HepG2 (cell line): ENCODE results near the gene ABL2. TPM values are rescaled to one million over a fixed set of nuclear protein-coding genes. Genes with fewer than 3 reads are reported as not detected.

Experiments
- ATAC-seq: fragments of 200-7000 bp; cut with Tn5 transposase; 3 replicates; pipeline ENCODE4 v1.9.1; 2020; ENCODE audit warnings: mild to moderate bottlenecking, moderate library complexity
- BruUV-seq: library from RNA; stranded (reverse); fragments of 400-500 nt; replicated peaks from 2 replicates; lab custom pipeline; 2021; lab: Mats Ljungman, UMichigan
- CTCF ChIA-PET: fragments of 300-600 bp; formaldehyde crosslinking; extraction: SDS; loops from one replicate; lab custom pipeline; 2021; ENCODE audit warnings: low total read pairs, inconsistent platforms, low intra/inter-chr PET ratio; lab: Yijun Ruan, JAX
- POLR2A ChIA-PET: fragments of 350-600 bp; sonication (Branson Sonifier 250); formaldehyde crosslinking; loops from one replicate; lab custom pipeline; 2020; ENCODE audit warnings: antibody characterized with exemption, inconsistent platforms; lab: Yijun Ruan, JAX
- DNase-seq: peaks from one replicate; pipeline ENCODE4 v3.0.0-alpha.2; 2015; ENCODE audit warnings: low spot score
- FAIRE-seq: peaks from 3 replicates; lab custom pipeline; 2011; peaks lifted over from hg19 to GRCh38; lab: Jason Lieb, UNC
- H2AFZ ChIP-seq: one replicate; pipeline ENCODE4 v1.6.1; 2011; ENCODE audit warnings: low read length, inconsistent platforms
- H3K27ac ChIP-seq: fragments of 300-600 bp; 3 replicates; pipeline ENCODE4 v1.8.0; 2011; ENCODE audit warnings: mixed run types, mild to moderate bottlenecking, mixed read lengths, low read length, inconsistent platforms; ENCODE audit not compliant: insufficient read depth; ENCODE audit errors: extremely low read length
- H3K27me3 ChIP-seq, 2 experiments: fragments of 200-600 bp in 1 of 2; 2 replicates in 1 of 2; 3 replicates in 1 of 2; pipeline versions ENCODE4 v1.6.0 to v1.8.0; 2011; ENCODE audit warnings: low read length in 2 of 2, mild to moderate bottlenecking in 2 of 2, moderate library complexity in 2 of 2, inconsistent platforms in 1 of 2; ENCODE audit not compliant: insufficient read depth in 2 of 2, control insufficient read depth in 1 of 2
- H3K36me3 ChIP-seq, 2 experiments: fragments of 200-600 bp in 1 of 2; replicated peaks in 1 of 2; 2 replicates in 1 of 2; 3 replicates in 1 of 2; pipeline versions ENCODE4 v1.5.1 to v1.8.0; 2011; ENCODE audit warnings: low read length in 2 of 2, inconsistent platforms in 1 of 2; ENCODE audit not compliant: insufficient read depth in 2 of 2, control insufficient read depth in 1 of 2
- H3K4me1 ChIP-seq: 2 replicates; pipeline ENCODE4 v1.5.1; 2012; ENCODE audit warnings: low read length, inconsistent platforms; ENCODE audit not compliant: insufficient read depth
- H3K4me2 ChIP-seq: 2 replicates; pipeline ENCODE4 v1.6.0; 2011; ENCODE audit warnings: low read depth, low read length, inconsistent platforms
- H3K4me3 ChIP-seq, 3 experiments: fragments of 200-600 bp in 1 of 3; sonication (generic), shearing (Covaris generic) in 1 of 3; replicated peaks in 1 of 3; 2 replicates each; pipeline ENCODE4 v1.5.1; 2011 to 2016; ENCODE audit warnings: low read length in 3 of 3, inconsistent platforms in 2 of 3, low read depth in 2 of 3, mild to moderate bottlenecking in 2 of 3, control low read depth in 1 of 3, mixed read lengths in 1 of 3; ENCODE audit not compliant: insufficient read depth in 1 of 3
- H3K79me2 ChIP-seq: one replicate; pipeline ENCODE4 v1.6.1; 2011; ENCODE audit warnings: low read length, inconsistent platforms; ENCODE audit not compliant: insufficient read depth
- H3K9ac ChIP-seq: 2 replicates; pipeline ENCODE4 v1.6.0; 2011; ENCODE audit warnings: mild to moderate bottlenecking, low read depth, low read length, inconsistent platforms; ENCODE audit not compliant: insufficient read depth
- H3K9me3 ChIP-seq: 2 replicates; pipeline ENCODE4 v1.5.1; 2012; ENCODE audit warnings: mild to moderate bottlenecking, low read length
- H4K20me1 ChIP-seq: 2 replicates; pipeline ENCODE4 v1.6.0; 2011; ENCODE audit warnings: inconsistent platforms, mild to moderate bottlenecking, low read length, moderate library complexity; ENCODE audit not compliant: insufficient read depth
- POLR2G ChIP-seq: fragments of 200-400 bp; formaldehyde crosslinking; IDR thresholded peaks from 2 replicates; pipeline ENCODE4 v1.6.1; 2018; ENCODE audit warnings: mild to moderate bottlenecking, low read depth, low read length, moderate library complexity
- WGBS: methylation state at CpG from one replicate; pipeline ENCODE4 v1.1.6; 2017; ENCODE audit warnings: low lambda C conversion rate; 5-methylcytosine and 5-hydroxymethylcytosine counted together
- in situ Hi-C: cut with HindIII; loops from 2 replicates; pipeline ENCODE4 v1.10.0; 2017; ENCODE audit warnings: low pct_unique_long_range_greater_than_20kb; ENCODE audit not compliant: extremely low pct_ligation_motif_present
- intact Hi-C: fragments of 100-400 bp; cut with micrococcal nuclease; formaldehyde crosslinking; loops from one replicate; pipeline ENCODE4 v1.10.0; 2022; ENCODE audit not compliant: unreplicated experiment
- polyA plus RNA-seq, 8 experiments: library from polyadenylated mRNA; depleted of rRNA in 3 of 8; stranded (reverse) in 7 of 8; unstranded in 1 of 8; fragments of >200 nt; fragmentation: Illumina TruSeq in 4 of 8; extraction: Trizol in 4 of 8; gene quantifications; 2 replicates each; pipeline versions ENCODE4 v1.2.1 to v1.2.3, GENCODE V29; 2011 to 2016; ENCODE audit warnings: low read depth in 4 of 8, missing spikeins in 1 of 8, mixed read lengths in 1 of 8; ENCODE audit not compliant: insufficient read depth in 1 of 8
- total RNA-seq, 5 experiments: library from RNA; depleted of rRNA; stranded (reverse); fragments of >200 nt; fragmentation: Illumina TruSeq; extraction: Trizol; gene quantifications; 2 replicates each; pipeline ENCODE4 v1.2.3, GENCODE V29; 2016; ENCODE audit warnings: low read depth in 1 of 5
- TF ChIP-seq, protein P1 (sequence below): sonication (generic); formaldehyde crosslinking; IDR thresholded peaks from 2 replicates; pipeline ENCODE4 v1.4.0; 2020; ENCODE audit warnings: missing genetic modification reagents

The ABL2 gene
- total and polyA plus RNA-seq, 2 of the 13 experiments (the other 11 are each of a cell fraction or from before 2014, with no cell fraction given): 5.8 to 6.0 TPM

DNA sequence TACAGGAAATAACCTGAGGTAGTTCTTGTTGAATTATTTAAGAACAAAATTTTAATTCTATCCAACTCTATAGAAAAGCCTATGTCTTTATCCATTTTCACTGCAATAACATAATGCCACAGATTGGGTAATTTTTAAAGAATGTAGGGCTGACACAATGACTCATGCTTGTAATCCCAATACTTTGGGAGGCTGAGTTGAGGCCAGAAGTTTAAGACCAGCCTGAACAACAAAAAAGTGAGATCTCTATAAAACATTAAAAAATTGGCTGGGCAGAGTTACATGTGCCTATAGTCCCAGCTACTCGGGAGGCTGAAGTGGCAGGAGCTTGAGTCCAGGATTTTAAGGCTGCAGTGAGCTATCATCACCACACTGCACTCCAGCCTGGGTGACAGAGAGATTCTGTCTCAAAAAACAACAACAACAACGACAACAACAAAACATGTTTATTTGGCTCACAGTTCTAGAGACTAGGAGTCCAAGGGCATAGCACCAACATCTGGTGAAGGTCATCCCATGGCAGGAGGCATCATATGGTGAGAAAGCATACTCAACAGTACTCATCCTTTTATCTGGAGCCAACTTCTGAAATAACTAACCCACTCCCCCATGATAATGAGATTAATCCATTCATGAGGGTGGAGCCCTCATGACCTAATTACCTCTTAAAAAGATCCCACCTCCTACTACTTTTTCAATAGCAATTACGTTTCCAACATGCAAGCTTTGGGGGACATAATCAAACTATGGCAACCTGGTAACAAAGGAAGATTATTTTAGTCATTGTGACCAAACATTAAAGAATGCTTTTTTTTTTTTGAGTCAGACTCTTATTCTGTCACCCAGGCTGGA is 59.6 kb downstream of the ABL2 start:
- FAIRE-seq (no peak), ATAC-seq (no peak)

More for the DNA sequence above, 59.6 kb downstream of the ABL2 start:
- Histone ChIP-seq H3K27ac (no peak overlapping the region), H2AFZ (no peak overlapping the region), H3K4me2 (no peak overlapping the region), H3K9me3 (no peaks in the 10 kb centered on the region), H3K4me3 (no peak overlapping the region), H4K20me1 (no peaks in the 10 kb centered on the region), H3K9ac (no peak overlapping the region), H3K4me1 (peaks cover 18% of the 10 kb centered on the region; the same call in 1 of the 2 replicates), H3K27me3 (no peaks in the 10 kb centered on the region), H3K36me3 (no peaks in the 10 kb centered on the region; a peak in 1 of 5 replicates), H3K79me2 (peaks cover 29% of the 10 kb centered on the region)
- POLR2A ChIA-PET: no interaction called here
- intact Hi-C loops (no loop called here), in situ Hi-C loops (no loop called here)
- WGBS: 89% methylated on average over 3 of the region's 3 CpGs
- DNase-seq: no peak
- TF ChIP-seq, protein P1, sequence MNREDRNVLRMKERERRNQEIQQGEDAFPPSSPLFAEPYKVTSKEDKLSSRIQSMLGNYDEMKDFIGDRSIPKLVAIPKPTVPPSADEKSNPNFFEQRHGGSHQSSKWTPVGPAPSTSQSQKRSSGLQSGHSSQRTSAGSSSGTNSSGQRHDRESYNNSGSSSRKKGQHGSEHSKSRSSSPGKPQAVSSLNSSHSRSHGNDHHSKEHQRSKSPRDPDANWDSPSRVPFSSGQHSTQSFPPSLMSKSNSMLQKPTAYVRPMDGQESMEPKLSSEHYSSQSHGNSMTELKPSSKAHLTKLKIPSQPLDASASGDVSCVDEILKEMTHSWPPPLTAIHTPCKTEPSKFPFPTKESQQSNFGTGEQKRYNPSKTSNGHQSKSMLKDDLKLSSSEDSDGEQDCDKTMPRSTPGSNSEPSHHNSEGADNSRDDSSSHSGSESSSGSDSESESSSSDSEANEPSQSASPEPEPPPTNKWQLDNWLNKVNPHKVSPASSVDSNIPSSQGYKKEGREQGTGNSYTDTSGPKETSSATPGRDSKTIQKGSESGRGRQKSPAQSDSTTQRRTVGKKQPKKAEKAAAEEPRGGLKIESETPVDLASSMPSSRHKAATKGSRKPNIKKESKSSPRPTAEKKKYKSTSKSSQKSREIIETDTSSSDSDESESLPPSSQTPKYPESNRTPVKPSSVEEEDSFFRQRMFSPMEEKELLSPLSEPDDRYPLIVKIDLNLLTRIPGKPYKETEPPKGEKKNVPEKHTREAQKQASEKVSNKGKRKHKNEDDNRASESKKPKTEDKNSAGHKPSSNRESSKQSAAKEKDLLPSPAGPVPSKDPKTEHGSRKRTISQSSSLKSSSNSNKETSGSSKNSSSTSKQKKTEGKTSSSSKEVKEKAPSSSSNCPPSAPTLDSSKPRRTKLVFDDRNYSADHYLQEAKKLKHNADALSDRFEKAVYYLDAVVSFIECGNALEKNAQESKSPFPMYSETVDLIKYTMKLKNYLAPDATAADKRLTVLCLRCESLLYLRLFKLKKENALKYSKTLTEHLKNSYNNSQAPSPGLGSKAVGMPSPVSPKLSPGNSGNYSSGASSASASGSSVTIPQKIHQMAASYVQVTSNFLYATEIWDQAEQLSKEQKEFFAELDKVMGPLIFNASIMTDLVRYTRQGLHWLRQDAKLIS: no peak
- TF ChIP-seq POLR2G: no peak
- no TSS peak for BruUV-seq
- CTCF ChIA-PET: no interaction called here
